GM12878 (cell line): ENCODE results near the gene GLOD5. TPM values are rescaled to one million over a fixed set of nuclear protein-coding genes. Genes with fewer than 3 reads are reported as not detected.

Experiments used
- FOS ChIP-seq: IDR thresholded peaks from 3 replicates; pipeline ENCODE4 v1.6.1; 2011; ENCODE audit warnings: borderline replicate concordance; ENCODE audit not compliant: insufficient read length; ENCODE audit errors: extremely low read depth
- JUNB ChIP-seq: IDR thresholded peaks from 2 replicates; pipeline ENCODE4 v1.6.1; 2016; ENCODE audit warnings: antibody characterized with exemption, mild to moderate bottlenecking
- MEF2B ChIP-seq: fragments of 450-650 bp; IDR thresholded peaks from 2 replicates; pipeline ENCODE4 v1.6.1; 2018; ENCODE audit warnings: mild to moderate bottlenecking, moderate library complexity; ENCODE audit not compliant: partially characterized antibody, poor library complexity, severe bottlenecking
- POLR2AphosphoS5 ChIP-seq: IDR thresholded peaks from 2 replicates; pipeline ENCODE4 v1.6.1; 2011; ENCODE audit warnings: mild to moderate bottlenecking, low read length, inconsistent platforms
- STAT3 ChIP-seq: IDR thresholded peaks from 2 replicates; pipeline ENCODE4 v1.6.1; 2011; ENCODE audit warnings: low read depth, low read length, improper control_type of control experiment
- TCF3 ChIP-seq: IDR thresholded peaks from 2 replicates; pipeline ENCODE4 v1.6.1; 2012; ENCODE audit warnings: low read depth, mild to moderate bottlenecking, low read length, borderline replicate concordance; ENCODE audit not compliant: insufficient read depth
- ZBTB40 ChIP-seq: fragments of 450-650 bp; IDR thresholded peaks from 2 replicates; pipeline ENCODE4 v1.6.1; 2016; ENCODE audit warnings: mild to moderate bottlenecking, moderate library complexity, borderline replicate concordance
- polyA plus RNA-seq, 11 experiments: library from polyadenylated mRNA; depleted of rRNA in 4 of 11; unstranded in 6 of 11; stranded (reverse) in 5 of 11; fragments of >200 nt; fragmentation: Nextera tagmentation in 4 of 11; fragmentation: Illumina TruSeq in 1 of 11; extraction: Ambion mirVana in 4 of 11; extraction: Trizol in 1 of 11; gene quantifications; 1 replicate in 1 of 11; 2 replicates in 10 of 11; pipeline versions ENCODE4 v1.2.1 to v1.2.3, GENCODE V29; 2011 to 2016; ENCODE audit warnings: inconsistent platforms in 2 of 11, missing spikeins in 2 of 11, low read depth in 1 of 11
- total RNA-seq, 4 experiments: library from RNA; depleted of rRNA in 3 of 4; stranded (reverse); fragments of >200 nt in 3 of 4; fragmentation: Illumina TruSeq in 1 of 4; extraction: Trizol in 1 of 4; gene quantifications; 2 replicates each; pipeline versions ENCODE4 v1.2.1 to v1.2.3, GENCODE V29; 2013 to 2021
- TF ChIP-seq, protein P1 (sequence below): IDR thresholded peaks from 2 replicates; pipeline ENCODE4 v1.6.1; 2012; ENCODE audit warnings: improper control_type of control experiment, low read depth, low read length; ENCODE audit not compliant: insufficient replicate concordance
- TF ChIP-seq, protein P2 (sequence below): fragments of 450-650 bp; IDR thresholded peaks from 2 replicates; pipeline ENCODE4 v1.6.1; 2016; ENCODE audit warnings: mild to moderate bottlenecking

Gene GLOD5
- total and polyA plus RNA-seq, 10 of the 15 experiments (the other 5 are each of a cell fraction or from before 2014, with no cell fraction given), result not detected

GRCh38 chrX:48802089-48802904 is 40.8 kb downstream of the GLOD5 start (continued):
- TF ChIP-seq, protein P1, sequence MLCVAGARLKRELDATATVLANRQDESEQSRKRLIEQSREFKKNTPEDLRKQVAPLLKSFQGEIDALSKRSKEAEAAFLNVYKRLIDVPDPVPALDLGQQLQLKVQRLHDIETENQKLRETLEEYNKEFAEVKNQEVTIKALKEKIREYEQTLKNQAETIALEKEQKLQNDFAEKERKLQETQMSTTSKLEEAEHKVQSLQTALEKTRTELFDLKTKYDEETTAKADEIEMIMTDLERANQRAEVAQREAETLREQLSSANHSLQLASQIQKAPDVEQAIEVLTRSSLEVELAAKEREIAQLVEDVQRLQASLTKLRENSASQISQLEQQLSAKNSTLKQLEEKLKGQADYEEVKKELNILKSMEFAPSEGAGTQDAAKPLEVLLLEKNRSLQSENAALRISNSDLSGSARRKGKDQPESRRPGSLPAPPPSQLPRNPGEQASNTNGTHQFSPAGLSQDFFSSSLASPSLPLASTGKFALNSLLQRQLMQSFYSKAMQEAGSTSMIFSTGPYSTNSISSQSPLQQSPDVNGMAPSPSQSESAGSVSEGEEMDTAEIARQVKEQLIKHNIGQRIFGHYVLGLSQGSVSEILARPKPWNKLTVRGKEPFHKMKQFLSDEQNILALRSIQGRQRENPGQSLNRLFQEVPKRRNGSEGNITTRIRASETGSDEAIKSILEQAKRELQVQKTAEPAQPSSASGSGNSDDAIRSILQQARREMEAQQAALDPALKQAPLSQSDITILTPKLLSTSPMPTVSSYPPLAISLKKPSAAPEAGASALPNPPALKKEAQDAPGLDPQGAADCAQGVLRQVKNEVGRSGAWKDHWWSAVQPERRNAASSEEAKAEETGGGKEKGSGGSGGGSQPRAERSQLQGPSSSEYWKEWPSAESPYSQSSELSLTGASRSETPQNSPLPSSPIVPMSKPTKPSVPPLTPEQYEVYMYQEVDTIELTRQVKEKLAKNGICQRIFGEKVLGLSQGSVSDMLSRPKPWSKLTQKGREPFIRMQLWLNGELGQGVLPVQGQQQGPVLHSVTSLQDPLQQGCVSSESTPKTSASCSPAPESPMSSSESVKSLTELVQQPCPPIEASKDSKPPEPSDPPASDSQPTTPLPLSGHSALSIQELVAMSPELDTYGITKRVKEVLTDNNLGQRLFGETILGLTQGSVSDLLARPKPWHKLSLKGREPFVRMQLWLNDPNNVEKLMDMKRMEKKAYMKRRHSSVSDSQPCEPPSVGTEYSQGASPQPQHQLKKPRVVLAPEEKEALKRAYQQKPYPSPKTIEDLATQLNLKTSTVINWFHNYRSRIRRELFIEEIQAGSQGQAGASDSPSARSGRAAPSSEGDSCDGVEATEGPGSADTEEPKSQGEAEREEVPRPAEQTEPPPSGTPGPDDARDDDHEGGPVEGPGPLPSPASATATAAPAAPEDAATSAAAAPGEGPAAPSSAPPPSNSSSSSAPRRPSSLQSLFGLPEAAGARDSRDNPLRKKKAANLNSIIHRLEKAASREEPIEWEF, result no peak
- no peak for TF ChIP-seq MEF2B
- no peak for TF ChIP-seq ZBTB40
- no peak for TF ChIP-seq JUNB
- TF ChIP-seq STAT3, result no peak
- TF ChIP-seq POLR2AphosphoS5, result peak; percentile 59; the same call in 1 of the 2 replicates
- no peak for TF ChIP-seq TCF3
- no peak for TF ChIP-seq FOS
- TF ChIP-seq, protein P2, sequence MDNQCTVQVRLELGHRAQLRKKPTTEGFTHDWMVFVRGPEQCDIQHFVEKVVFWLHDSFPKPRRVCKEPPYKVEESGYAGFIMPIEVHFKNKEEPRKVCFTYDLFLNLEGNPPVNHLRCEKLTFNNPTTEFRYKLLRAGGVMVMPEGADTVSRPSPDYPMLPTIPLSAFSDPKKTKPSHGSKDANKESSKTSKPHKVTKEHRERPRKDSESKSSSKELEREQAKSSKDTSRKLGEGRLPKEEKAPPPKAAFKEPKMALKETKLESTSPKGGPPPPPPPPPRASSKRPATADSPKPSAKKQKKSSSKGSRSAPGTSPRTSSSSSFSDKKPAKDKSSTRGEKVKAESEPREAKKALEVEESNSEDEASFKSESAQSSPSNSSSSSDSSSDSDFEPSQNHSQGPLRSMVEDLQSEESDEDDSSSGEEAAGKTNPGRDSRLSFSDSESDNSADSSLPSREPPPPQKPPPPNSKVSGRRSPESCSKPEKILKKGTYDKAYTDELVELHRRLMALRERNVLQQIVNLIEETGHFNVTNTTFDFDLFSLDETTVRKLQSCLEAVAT, result peak; percentile 74
